HEK293T (cell line): ENCODE measurements around the gene FGD2.

ENCODE experiments used
- CTCF ChIA-PET: fragments of 350-600 bp; formaldehyde crosslinking; extraction: SDS; loops from one replicate; lab custom pipeline; 2021; ENCODE audit warnings: antibody characterized with exemption, inconsistent platforms; lab: Yijun Ruan, JAX
- POLR2A ChIA-PET: fragments of 350-600 bp; formaldehyde crosslinking; extraction: SDS; loops from one replicate; lab custom pipeline; 2020; ENCODE audit warnings: antibody characterized with exemption, inconsistent platforms; lab: Yijun Ruan, JAX
- DNase-seq: peaks from one replicate; pipeline ENCODE4 v3.0.0; 2012; ENCODE audit warnings: mixed read lengths; ENCODE audit errors: extremely low spot score
- ARNT ChIP-seq: fragments of 450-650 bp; IDR thresholded peaks from 2 replicates; pipeline ENCODE4 v1.6.1; 2017; ENCODE audit warnings: mild to moderate bottlenecking
- BHLHE40 ChIP-seq: fragments of 450-650 bp; IDR thresholded peaks from 2 replicates; pipeline ENCODE4 v1.6.1; 2016; ENCODE audit warnings: mild to moderate bottlenecking, moderate library complexity, borderline replicate concordance
- CTBP1 ChIP-seq: fragments of 450-650 bp; IDR thresholded peaks from 2 replicates; pipeline ENCODE4 v1.6.1; 2016; ENCODE audit warnings: borderline replicate concordance
- ELF4 ChIP-seq: fragments of 450-650 bp; IDR thresholded peaks from 2 replicates; pipeline ENCODE4 v1.6.1; 2017; ENCODE audit warnings: antibody characterized with exemption
- FOXA1 ChIP-seq: fragments of 450-650 bp; IDR thresholded peaks from 2 replicates; pipeline ENCODE4 v1.6.1; 2016; ENCODE audit warnings: mild to moderate bottlenecking
- FOXK2 ChIP-seq: fragments of 450-650 bp; IDR thresholded peaks from 2 replicates; pipeline ENCODE4 v1.6.1; 2016; ENCODE audit warnings: mild to moderate bottlenecking
- FOXM1 ChIP-seq: fragments of 450-650 bp; IDR thresholded peaks from 2 replicates; pipeline ENCODE4 v1.6.1; 2017; ENCODE audit warnings: mild to moderate bottlenecking, borderline replicate concordance
- HDGF ChIP-seq: fragments of 450-650 bp; IDR thresholded peaks from 2 replicates; pipeline ENCODE4 v1.6.1; 2017; ENCODE audit warnings: antibody characterized with exemption, borderline replicate concordance
- L3MBTL2 ChIP-seq: fragments of 450-650 bp; conservative IDR thresholded peaks from 2 replicates; pipeline ENCODE4 v1.6.1; 2016; ENCODE audit warnings: mild to moderate bottlenecking
- LEF1 ChIP-seq: fragments of 450-650 bp; IDR thresholded peaks from 2 replicates; pipeline ENCODE4 v1.6.1; 2017; ENCODE audit warnings: mild to moderate bottlenecking, borderline replicate concordance
- NFRKB ChIP-seq: fragments of 450-650 bp; IDR thresholded peaks from 2 replicates; pipeline ENCODE4 v1.6.1; 2016; ENCODE audit warnings: mild to moderate bottlenecking, moderate library complexity
- PKNOX1 ChIP-seq: fragments of 450-650 bp; IDR thresholded peaks from 2 replicates; pipeline ENCODE4 v1.6.1; 2016
- SP1 ChIP-seq: fragments of 450-650 bp; IDR thresholded peaks from 2 replicates; pipeline ENCODE4 v1.6.1; 2017
- SUZ12 ChIP-seq: fragments of 450-650 bp; IDR thresholded peaks from 2 replicates; pipeline ENCODE4 v1.6.1; 2016; ENCODE audit warnings: mild to moderate bottlenecking
- TARDBP ChIP-seq: fragments of 450-650 bp; IDR thresholded peaks from 2 replicates; pipeline ENCODE4 v1.6.1; 2016
- ZNF384 ChIP-seq: fragments of 450-650 bp; IDR thresholded peaks from 2 replicates; pipeline ENCODE4 v1.6.1; 2016

The FGD2 gene

GRCh38 chr6:37027811-37028469 is 22.5 kb downstream of the FGD2 start:
- CTCF ChIA-PET, result interaction anchor here (0.5 to 3.6 kb wide), 9 partner anchors 10 to 269 kb away, joined by 3 to 18 read pairs (median 4); no protein-coding TSS in a partner anchor
- TF ChIP-seq SP1 (no peak), CTBP1 (no peak), L3MBTL2 (no peak), FOXA1 (no peak), PKNOX1 (no peak), HDGF (no peak), LEF1 (no peak), FOXM1 (no peak), NFRKB (no peak), FOXK2 (no peak), BHLHE40 (no peak), TARDBP (no peak), ELF4 (no peak)
- POLR2A ChIA-PET, result interaction anchor here (0.8 to 1.2 kb wide), 2 partner anchors 42 to 143 kb away, joined by 3 read pairs; partner anchors contain the start of gene MTCH1
- DNase-seq, result no peak

GRCh38 chr6:37029249-37029971 is 24.0 kb downstream of the FGD2 start:
- POLR2A ChIA-PET, result interaction anchor here (0.9 kb wide), 1 partner anchor 140 kb away, joined by 3 read pairs; the partner anchor contains the start of gene PIM1
- CTCF ChIA-PET, result interaction anchor here (0.6 to 3.6 kb wide), 13 partner anchors 9 to 270 kb away, joined by 3 to 22 read pairs (median 4); no protein-coding TSS in a partner anchor
- TF ChIP-seq FOXM1 (no peak), L3MBTL2 (no peak), PKNOX1 (no peak), ELF4 (no peak), HDGF (no peak), SP1 (no peak), CTBP1 (no peak), ARNT (no peak), FOXK2 (no peak), NFRKB (no peak), ZNF384 (no peak), BHLHE40 (no peak), SUZ12 (no peak), LEF1 (no peak), FOXA1 (no peak), TARDBP (no peak)
- peak; percentile 76 for DNase-seq

GRCh38 chr6:37030599-37030998 is 25.1 kb downstream of the FGD2 start:
- DNase-seq, result no peak
- ChIA-PET POLR2A (no interaction called here), CTCF (interaction anchor here (2.4 kb wide), 1 partner anchor 180 kb away, joined by 22 read pairs; no protein-coding TSS in a partner anchor)
- no peak for TF ChIP-seq BHLHE40
- TF ChIP-seq ZNF384, result no peak
- TF ChIP-seq SP1, result no peak
- no peak for TF ChIP-seq L3MBTL2
- TF ChIP-seq TARDBP, result no peak
- no peak for TF ChIP-seq PKNOX1
- TF ChIP-seq NFRKB, result no peak
- TF ChIP-seq ARNT, result no peak
- no peak for TF ChIP-seq FOXK2
- TF ChIP-seq FOXM1, result no peak
- no peak for TF ChIP-seq LEF1
- TF ChIP-seq HDGF, result no peak

GRCh38 chr6:37032239-37032638 is 26.8 kb downstream of the FGD2 start:
- DNase-seq, result no peak
- CTCF ChIA-PET, result interaction anchor here (1.0 kb wide), 1 partner anchor 14 kb away, joined by 3 read pairs; no protein-coding TSS in a partner anchor
- no peak for TF ChIP-seq CTBP1
- TF ChIP-seq L3MBTL2, result no peak
- no peak for TF ChIP-seq ZNF384
- no peak for TF ChIP-seq FOXK2
- TF ChIP-seq SP1, result no peak
- no peak for TF ChIP-seq ARNT
- TF ChIP-seq FOXM1, result no peak
- TF ChIP-seq TARDBP, result no peak
- TF ChIP-seq NFRKB, result no peak
- TF ChIP-seq PKNOX1, result no peak
- TF ChIP-seq SUZ12, result no peak
- no peak for TF ChIP-seq HDGF
- no peak for TF ChIP-seq BHLHE40
- POLR2A ChIA-PET, result no interaction called here

GRCh38 chr6:37033255-37033654 is 27.8 kb downstream of the FGD2 start:
- DNase-seq, result no peak

More at GRCh38 chr6:37033255-37033654, 27.8 kb downstream of the FGD2 start:
- ChIA-PET POLR2A (no interaction called here), CTCF (interaction anchor here (0.6 to 1.5 kb wide), 2 partner anchors 12 to 177 kb away, joined by 3 to 4 read pairs; no protein-coding TSS in a partner anchor)
- TF ChIP-seq HDGF (no peak), CTBP1 (no peak), ZNF384 (no peak)
